Heart left ventricle (tissue), 16 donors: ENCODE results near the gene UMODL1. TPM values are rescaled to one million over a fixed set of nuclear protein-coding genes. Genes with fewer than 3 reads are reported as not detected.
A peak's percentile ranks its signal among the peaks of the same experiment; 100 is the strongest.

ENCODE experiments used
- ATAC-seq, 4 donors: fragments of 200-7000 bp; cut with Tn5 transposase; one replicate each; pipeline ENCODE4 v1.9.1; 2020 to 2022; ENCODE audit warnings: moderate library complexity in 4 of 4, mild to moderate bottlenecking in 3 of 4, moderate number of reproducible peaks in 1 of 4
- DNase-seq, 5 donors: peaks; one replicate each; pipeline ENCODE4 v3.0.0-alpha.2; 2020
- H3K27ac ChIP-seq, 12 donors: fragments of 200-600 bp; sonication (generic) in 4 of 12; one replicate each; pipeline versions ENCODE4 v1.5.0 to v1.8.0; 2016 to 2022; ENCODE audit warnings: mild to moderate bottlenecking in 2 of 12
- H3K27me3 ChIP-seq, 9 donors: fragments of 200-600 bp; sonication (generic) in 2 of 9; one replicate each; pipeline versions ENCODE4 v1.5.1 to v1.8.0; 2016 to 2022; ENCODE audit warnings: mild to moderate bottlenecking in 3 of 9
- H3K36me3 ChIP-seq, 9 donors: fragments of 200-600 bp; sonication (generic) in 2 of 9; one replicate each; pipeline versions ENCODE4 v1.5.0 to v1.8.0; 2018 to 2022; ENCODE audit warnings: mild to moderate bottlenecking in 2 of 9
- H3K4me1 ChIP-seq, 12 donors: fragments of 200-600 bp; sonication (generic) in 4 of 12; one replicate each; pipeline versions ENCODE4 v1.5.0 to v1.8.0; 2016 to 2022; ENCODE audit warnings: mild to moderate bottlenecking in 3 of 12
- H3K4me3 ChIP-seq, 12 donors: fragments of 200-600 bp; sonication (generic) in 4 of 12; one replicate each; pipeline versions ENCODE4 v1.5.0 to v1.8.0; 2017 to 2022; ENCODE audit warnings: mild to moderate bottlenecking in 9 of 12, moderate library complexity in 4 of 12
- H3K9me3 ChIP-seq, 12 donors: fragments of 200-600 bp; sonication (generic) in 4 of 12; one replicate each; pipeline versions ENCODE4 v1.5.0 to v1.8.0; 2016 to 2022; ENCODE audit warnings: mild to moderate bottlenecking in 1 of 12
- CTCF ChIP-seq, 12 donors: fragments of 200-600 bp; sonication (generic) in 4 of 12; IDR thresholded peaks; one replicate each; pipeline versions ENCODE4 v1.5.0 to v1.8.0; 2018 to 2022; ENCODE audit warnings: antibody characterized with exemption in 12 of 12, mild to moderate bottlenecking in 5 of 12
- POLR2A ChIP-seq, 2 donors: fragments of 450-650 bp; IDR thresholded peaks; one replicate each; pipeline ENCODE4 v1.6.1; 2017; ENCODE audit warnings: antibody characterized with exemption in 2 of 2, mild to moderate bottlenecking in 2 of 2, moderate library complexity in 2 of 2
- WGBS, 4 donors: extraction: QIAGEN DNeasy Blood & Tissue Kit in 2 of 4; methylation state at CpG; one replicate each; pipeline versions ENCODE4 v1.1.5 to v1.1.7; 2013 to 2018; 5-methylcytosine and 5-hydroxymethylcytosine counted together
- intact Hi-C, 10 donors: fragments of 100-400 bp; cut with DNase I; formaldehyde crosslinking; loops; one replicate each; pipeline versions ENCODE4 v1.11.1 to v1.14.2; 2022
- polyA plus RNA-seq, 2 donors: library from polyadenylated mRNA; stranded (reverse); fragments of 200-250 nt; gene quantifications; one replicate each; pipeline ENCODE4 v1.2.3, GENCODE V29; 2013
- total RNA-seq, 9 donors: library from RNA; depleted of rRNA in 2 of 9; stranded (reverse); fragments of >200 nt in 2 of 9; fragmentation: NEBNext Ultra II Directional in 3 of 9; extraction: Animal tissue kit (Norgen Biotek cat#: 25700) in 3 of 9; gene quantifications; one replicate each; pipeline versions ENCODE4 v1.1.0 to v1.2.4, GENCODE V29; 2016 to 2023
- donor health status: ischemic (EF 13 %, LVEDD 7.1; RV severe dilation, severe dysfunction).
- donor health status: healthy with polysubstance abuse.
- donor health status: DM: no; HTN: yes; CAD: no.
- donor health status: DM: no; HTN: no; CAD: no.
- donor health status: ischemic (EF 25% LVEDD 6.9; RV normal size, moderate dysfunction).
- donor health status: ischemic (EF 25% LVEDD 5.7; RV mildly dilated, moderate dysfunction).
- donor health status: healthy.
- donor health status: DM: yes; HTN: yes; CAD: no.
- donor health status: ischemic (EF 35%, LVEDD 5.7; RV mildly dilated, moderate dysfunction).
- donor health status: nonischemic (EF 11% LVEDD 7.7; RV severe dilation, severe dysfunction).
- donor health status: DM: yes; HTN: yes; CAD: no.
- donor health status: PGD.
- donor health status: ischemic (EF 29% LVEDD 5.4; RV normal size, mild dysfunction).
- donor health status: nonischemic (EF 23%, LVEDD 6.1; RV moderate dilation, normal function).

The UMODL1 gene
- total and polyA plus RNA-seq, 11 donors = 0.07 to 0.19 TPM; not detected in 9

- intact Hi-C loops = loop anchor here in 9 of 10 donors (2.0 to 10.0 kb wide), 8 partner anchors 51 to 139 kb away; partner anchors contain the start of gene ABCG1 (in 1 of the 9)
- no peak for ATAC-seq
- no peaks in the 10 kb centered on the region for H3K36me3 ChIP-seq
- peak in 1 of 5 donors; percentile 39 for DNase-seq
- H3K9me3 ChIP-seq = no peaks in the 10 kb centered on the region
- TF ChIP-seq CTCF (IDR thresholded peaks at IDR 0.05) (no peak), POLR2A (IDR thresholded peaks at IDR 0.05) (no peak)
- H3K27me3 ChIP-seq = no peaks in the 10 kb centered on the region
- WGBS, 4 donors = 96% methylated on average over 18 of the region's 18 CpGs
- peaks cover 0 to 10% (median 0%) of the 10 kb centered on the region in 12 donors for H3K4me1 ChIP-seq
- H3K4me3 ChIP-seq = no peak overlapping the region
- H3K27ac ChIP-seq = no peak overlapping the region
Measured at GRCh38 chr21:42165901-42166300, 94.8 kb downstream of the UMODL1 start.

GRCh38 chr21:42169758-42170157 lies 98.6 kb downstream of the UMODL1 start:
- Histone ChIP-seq H3K9me3 (no peaks in the 10 kb centered on the region), H3K4me3 (no peak overlapping the region), H3K27ac (peak overlapping the region in 4 of 12 donors; percentile 3 to 50 (median 40)), H3K27me3 (no peaks in the 10 kb centered on the region), H3K4me1 (peaks cover 0 to 15% (median under 1%) of the 10 kb centered on the region in 12 donors), H3K36me3 (no peaks in the 10 kb centered on the region)
- DNase-seq (no peak), ATAC-seq (peak in 1 of 4 donors; percentile 45)
- TF ChIP-seq CTCF (IDR thresholded peaks at IDR 0.05) = no peak
- TF ChIP-seq POLR2A (IDR thresholded peaks at IDR 0.05) = no peak
- intact Hi-C loops = loop anchor here in 7 of 10 donors (5.0 to 10.0 kb wide), 9 partner anchors 48 to 135 kb away; partner anchors contain the start of gene ABCG1 (in 1 of the 7)

- Histone ChIP-seq H3K4me1 (peaks cover 0 to 15% (median 0%) of the 10 kb centered on the region in 12 donors), H3K27ac (peak overlapping the region in 10 of 12 donors; percentile 1 to 50 (median 35)), H3K9me3 (no peaks in the 10 kb centered on the region), H3K4me3 (no peak overlapping the region), H3K36me3 (no peaks in the 10 kb centered on the region), H3K27me3 (no peaks in the 10 kb centered on the region)
- ATAC-seq (peak; percentile 85 to 92 (median 86)), DNase-seq (peak; percentile 67 to 81 (median 71))
- intact Hi-C loops = loop anchor here in 2 of 10 donors (5.0 kb wide), 2 partner anchors 51 to 61 kb away; no protein-coding TSS in a partner anchor
- 65 to 68% (median 67%) methylated on average over 14 of the region's 14 CpGs for WGBS, 4 donors
- no peak for TF ChIP-seq POLR2A (IDR thresholded peaks at IDR 0.05)
- no peak for TF ChIP-seq CTCF (IDR thresholded peaks at IDR 0.05)
Measured at GRCh38 chr21:42171091-42172053, 100.3 kb downstream of the UMODL1 start.
